SK-N-SH (cell line): ENCODE data around the gene RETSAT. TPM values are rescaled to one million over a fixed set of nuclear protein-coding genes. Genes with fewer than 3 reads are reported as not detected.
"Not testable (repeated sequence)": the region's sequence is repeated elsewhere in the genome, so short reads cannot be mapped to it uniquely, and the experiment has no call there.

Experiments
- CTCF ChIA-PET: fragments of 300-600, 350-600 bp; formaldehyde crosslinking; extraction: SDS; loops from one replicate; lab custom pipeline; 2021; lab: Yijun Ruan, JAX
- POLR2A ChIA-PET: fragments of 350-600 bp; sonication (Branson Sonifier 250); formaldehyde crosslinking; extraction: SDS; loops from one replicate; lab custom pipeline; 2020; ENCODE audit warnings: antibody characterized with exemption, inconsistent platforms; lab: Yijun Ruan, JAX
- DNase-seq: peaks from one replicate; pipeline ENCODE4 v3.0.0; 2012
- H2AFZ ChIP-seq: fragments of 200-600 bp; sonication (generic); 2 replicates; pipeline ENCODE4 v1.8.1; 2016; ENCODE audit warnings: antibody characterized with exemption, mild to moderate bottlenecking, low read depth
- H3F3A ChIP-seq: fragments of 200-600 bp; sonication (generic); replicated peaks from 2 replicates; pipeline ENCODE3; 2016; ENCODE audit warnings: antibody characterized with exemption, mild to moderate bottlenecking; ENCODE audit not compliant: insufficient read depth
- H3K27ac ChIP-seq, 2 experiments: fragments of 200-500 bp in 1 of 2; fragments of 200-600 bp in 1 of 2; sonication (Bioruptor generic) in 1 of 2; sonication (generic), shearing (Covaris generic) in 1 of 2; 2 replicates each; pipeline versions ENCODE4 v1.5.1 to v1.6.1; 2014 to 2016; ENCODE audit warnings: low read depth in 2 of 2, inconsistent platforms in 1 of 2, low read length in 1 of 2, mild to moderate bottlenecking in 1 of 2, mixed read lengths in 1 of 2
- H3K27me3 ChIP-seq: fragments of 200-600 bp; sonication (generic), shearing (Covaris generic); 2 replicates; pipeline ENCODE4 v1.6.1; 2016; ENCODE audit warnings: mixed run types; ENCODE audit not compliant: insufficient read depth
- H3K36me3 ChIP-seq, 2 experiments: fragments of 200-500 bp in 1 of 2; fragments of 200-600 bp in 1 of 2; sonication (Bioruptor generic) in 1 of 2; sonication (generic) in 1 of 2; replicated peaks in 1 of 2; 2 replicates each; pipeline versions ENCODE3 to v1.5.1; 2014 to 2016; ENCODE audit warnings: low read length in 1 of 2, mild to moderate bottlenecking in 1 of 2; ENCODE audit not compliant: insufficient read depth in 2 of 2, control insufficient read depth in 1 of 2
- H3K4me1 ChIP-seq, 2 experiments: fragments of 200-500 bp in 1 of 2; fragments of 200-600 bp in 1 of 2; sonication (Bioruptor generic) in 1 of 2; sonication (generic), shearing (Covaris generic) in 1 of 2; 2 replicates each; pipeline versions ENCODE4 v1.5.1 to v1.6.1; 2014 to 2016; ENCODE audit warnings: low read depth in 1 of 2, low read length in 1 of 2, mixed run types in 1 of 2; ENCODE audit not compliant: insufficient read depth in 2 of 2, control insufficient read depth in 1 of 2
- H3K4me2 ChIP-seq: fragments of 200-600 bp; sonication (generic), shearing (Covaris generic); 2 replicates; pipeline ENCODE4 v1.6.1; 2017; ENCODE audit warnings: mixed run types
- H3K4me3 ChIP-seq, 2 experiments: fragments of 200-500 bp in 1 of 2; fragments of 200-600 bp in 1 of 2; sonication (Bioruptor generic) in 1 of 2; sonication (generic), shearing (Covaris generic) in 1 of 2; 2 replicates each; pipeline versions ENCODE4 v1.5.1 to v1.8.1; 2014 to 2016; ENCODE audit warnings: low read depth in 2 of 2, inconsistent platforms in 1 of 2, low read length in 1 of 2, mild to moderate bottlenecking in 1 of 2, mixed read lengths in 1 of 2, moderate library complexity in 1 of 2
- H3K79me2 ChIP-seq: fragments of 200-600 bp; sonication (generic); 2 replicates; pipeline ENCODE4 v1.8.1; 2017; ENCODE audit warnings: mild to moderate bottlenecking; ENCODE audit not compliant: insufficient read depth
- H3K9ac ChIP-seq: fragments of 200-600 bp; sonication (generic); 2 replicates; pipeline ENCODE4 v1.6.1; 2017; ENCODE audit warnings: mixed run types
- H3K9me2 ChIP-seq: fragments of 200-600 bp; sonication (generic); 2 replicates; pipeline ENCODE4 v1.6.1; 2017; ENCODE audit warnings: mixed run types
- H3K9me3 ChIP-seq: fragments of 200-600 bp; sonication (generic); 2 replicates; pipeline ENCODE4 v1.6.1; 2017; ENCODE audit warnings: mixed run types, mild to moderate bottlenecking, moderate library complexity
- H4K20me1 ChIP-seq: fragments of 200-600 bp; sonication (generic); 2 replicates; pipeline ENCODE4 v1.6.1; 2017; ENCODE audit warnings: mild to moderate bottlenecking, mixed run types; ENCODE audit not compliant: insufficient read depth
- FOXM1 ChIP-seq: IDR thresholded peaks from 2 replicates; pipeline ENCODE4 v1.4.0; 2012; ENCODE audit warnings: low read depth, mild to moderate bottlenecking
- JUND ChIP-seq: IDR thresholded peaks from 2 replicates; pipeline ENCODE4 v1.4.0; 2012
- RAD21 ChIP-seq: IDR thresholded peaks from 2 replicates; pipeline ENCODE4 v1.6.1; 2012; ENCODE audit warnings: mild to moderate bottlenecking, low read length
- WGBS: methylation state at CpG from one replicate; pipeline ENCODE4 v1.1.6; 2017; ENCODE audit warnings: low lambda C conversion rate; 5-methylcytosine and 5-hydroxymethylcytosine counted together
- polyA plus RNA-seq, 3 experiments: library from polyadenylated mRNA; depleted of rRNA; stranded (reverse); fragments of >200 nt; gene quantifications; 2 replicates each; pipeline ENCODE4 v1.2.3, GENCODE V29; 2012

RETSAT gene
- polyA plus RNA-seq, 1 of the 3 experiments (the other 2 are of a cell fraction), result 28.0 TPM

DNA sequence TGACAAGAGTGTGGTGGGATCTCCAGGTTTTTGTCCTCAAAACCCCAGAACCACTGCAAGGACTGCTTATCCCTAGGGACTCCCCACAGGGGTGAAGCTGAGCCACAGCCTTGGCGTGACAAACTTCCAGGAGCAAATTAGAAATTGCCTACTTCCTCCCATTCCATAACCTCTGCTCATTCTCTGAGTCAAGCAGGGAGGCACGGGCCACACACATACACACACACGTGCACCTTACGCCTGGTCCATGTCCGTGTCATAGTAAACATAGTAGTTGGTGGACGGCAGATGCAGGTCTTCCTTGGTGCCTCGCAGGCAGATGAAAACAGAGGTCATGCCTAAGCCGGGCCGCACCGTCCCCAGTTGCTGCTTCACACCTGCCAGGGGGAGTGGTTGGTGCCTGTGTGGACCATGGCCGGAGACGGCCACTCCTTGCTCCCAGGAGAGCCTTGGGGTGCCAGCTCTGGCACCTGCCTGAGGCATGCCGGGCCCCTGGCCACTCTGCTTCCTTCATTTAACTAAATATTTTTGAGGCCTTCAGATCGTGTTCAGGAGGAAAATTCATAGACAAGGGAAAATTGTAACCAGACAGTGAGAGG, 9.9 kb downstream of the RETSAT start:
- POLR2A ChIA-PET, result no interaction called here
- TF ChIP-seq FOXM1, result no peak
- TF ChIP-seq RAD21, result no peak
- TF ChIP-seq, all 33 proteins: peak for 0
- H3K79me2 ChIP-seq, result no peaks in the 10 kb centered on the region
- no peaks in the 10 kb centered on the region for H3F3A ChIP-seq
- no peak overlapping the region for H3K4me3 ChIP-seq
- CTCF ChIA-PET, result no interaction called here
- H3K27me3 ChIP-seq, result no peaks in the 10 kb centered on the region
- no peaks in the 10 kb centered on the region for H3K9me2 ChIP-seq
- H3K4me1 ChIP-seq, result no peaks in the 10 kb centered on the region
- no peaks in the 10 kb centered on the region for H3K9me3 ChIP-seq
- no peak overlapping the region for H2AFZ ChIP-seq
- H3K27ac ChIP-seq, result no peak overlapping the region
- H4K20me1 ChIP-seq, result no peaks in the 10 kb centered on the region
- DNase-seq, result no peak
- 89% methylated on average over 14 of the region's 14 CpGs for WGBS
- H3K4me2 ChIP-seq, result no peak overlapping the region
- H3K9ac ChIP-seq, result no peak overlapping the region
- H3K36me3 ChIP-seq, result peaks cover 0 to 19% of the 10 kb centered on the region in 2 experiments

DNA sequence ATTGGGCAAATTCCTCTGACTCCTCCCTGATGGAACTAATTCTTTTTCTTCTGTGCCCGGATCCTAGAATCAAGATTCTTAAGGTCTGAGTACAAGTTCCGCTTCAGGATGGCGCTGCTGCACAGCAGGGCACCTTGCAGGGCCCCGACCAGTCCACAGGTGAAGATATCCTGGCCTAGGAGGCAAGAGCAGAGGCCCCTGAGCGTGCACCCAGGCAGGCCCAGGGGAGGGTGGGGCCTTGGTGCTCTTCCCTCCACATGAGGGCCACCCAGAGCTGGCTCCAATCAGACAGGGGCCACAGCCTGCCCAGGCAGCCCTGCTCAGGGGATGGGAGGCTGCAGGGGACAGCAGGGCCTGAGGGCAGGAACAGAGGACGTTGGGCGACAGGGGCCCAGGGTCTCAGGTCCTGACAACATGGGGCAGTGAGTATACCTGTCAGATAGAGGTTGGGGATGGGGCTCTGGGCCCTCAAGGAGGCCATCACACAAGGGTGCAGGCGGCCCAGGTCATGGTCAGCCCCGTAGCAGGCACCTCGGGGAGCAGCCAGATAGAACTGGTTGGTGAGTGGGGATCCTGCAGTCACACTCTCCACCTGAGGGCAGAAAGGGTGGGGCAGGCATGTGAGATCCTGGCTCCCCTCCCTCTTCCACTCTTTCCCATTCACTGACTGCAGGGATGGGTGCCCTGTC, 11.0 kb downstream of the RETSAT start:
- H3K9me3 ChIP-seq, H2AFZ ChIP-seq, H3K9me2 ChIP-seq, POLR2A ChIA-PET, H4K20me1 ChIP-seq, H3K27me3 ChIP-seq, H3K79me2 ChIP-seq, CTCF ChIA-PET, H3F3A ChIP-seq, H3K4me1 ChIP-seq, H3K9ac ChIP-seq, H3K4me3 ChIP-seq, H3K27ac ChIP-seq, DNase-seq, H3K4me2 ChIP-seq: not testable (repeated sequence)
- H3K36me3 ChIP-seq, result peaks cover 0 to 16% of the 10 kb centered on the region in 2 experiments
- WGBS, result 97% methylated on average over 4 of the region's 10 CpGs

DNA sequence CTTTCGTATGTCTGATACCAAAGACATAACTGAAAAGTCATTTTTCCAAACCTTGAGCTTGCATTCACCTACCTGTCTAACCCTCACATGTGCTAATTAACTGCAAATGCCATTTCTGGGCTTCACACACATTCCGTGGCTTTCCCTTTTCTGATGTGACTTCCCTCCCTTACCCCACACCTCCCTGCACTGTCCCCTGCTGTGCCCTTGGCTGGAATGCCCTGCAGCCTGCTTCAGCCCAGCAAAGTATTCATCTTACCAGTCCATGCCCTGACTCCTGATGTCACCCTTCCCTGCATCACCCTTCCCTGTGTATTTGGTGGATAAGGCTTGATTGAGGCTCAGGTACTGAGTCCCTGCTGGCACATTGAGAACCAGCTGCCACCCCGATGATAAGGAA, 12.2 kb downstream of the RETSAT start:
- Histone ChIP-seq H2AFZ (no peak overlapping the region), H3K79me2 (no peaks in the 10 kb centered on the region), H3K9me2 (no peaks in the 10 kb centered on the region), H4K20me1 (no peaks in the 10 kb centered on the region), H3K4me1 (no peaks in the 10 kb centered on the region), H3K4me3 (no peak overlapping the region), H3K27me3 (no peaks in the 10 kb centered on the region), H3K4me2 (no peak overlapping the region), H3K9me3 (no peaks in the 10 kb centered on the region), H3F3A (no peaks in the 10 kb centered on the region), H3K27ac (no peak overlapping the region), H3K36me3 (peaks cover 0 to 14% of the 10 kb centered on the region in 2 experiments), H3K9ac (no peak overlapping the region)
- CTCF ChIA-PET, result interaction anchor here (1.0 to 1.1 kb wide), 2 partner anchors 15 to 79 kb away, joined by 3 to 4 read pairs; no protein-coding TSS in a partner anchor
- no peak for DNase-seq
- POLR2A ChIA-PET, result interaction anchor here (1.6 kb wide), 1 partner anchor 12 kb away, joined by 5 read pairs; the partner anchor contains the start of genes ELMOD3 and RETSAT
- no peak for TF ChIP-seq JUND
- 89% methylated on average over 2 of the region's 3 CpGs for WGBS
